Measurements from ENCODE around the gene GAN. TPM values are rescaled to one million over a fixed set of nuclear protein-coding genes. Genes with fewer than 3 reads are reported as not detected.

The GAN gene
- total RNA-seq, 2 experiments from 2014 or later: 4.5 to 4.7 TPM

- Mint-ChIP-seq H3K36me3 (ENCODE audit: low read depth) (no peaks in the 10 kb centered on the region), H3K27ac (no peak overlapping the region), H3K9me3 (no peaks in the 10 kb centered on the region), H3K4me1 (ENCODE audit: low read depth) (no peaks in the 10 kb centered on the region), H3K4me3 (no peak overlapping the region), H3K27me3 (peaks cover 19% of the 10 kb centered on the region)
- Histone ChIP-seq H3K36me3 (ENCODE audit: insufficient read depth, low read length) (no peaks in the 10 kb centered on the region), H3K4me1 (ENCODE audit: insufficient read depth, low read length) (no peaks in the 10 kb centered on the region), H3K27ac (ENCODE audit: low read depth in 1 of 2, low read length in 2 of 2) (no peak overlapping the region), H3K4me3 (ENCODE audit: low read length) (no peak overlapping the region), H3K27me3 (ENCODE audit: control insufficient read depth in 1 of 2, insufficient read depth in 2 of 2, low read length in 2 of 2) (peaks cover 0 to 9% of the 10 kb centered on the region in 2 experiments), H3K9me3 (ENCODE audit: control insufficient read depth in 1 of 2, insufficient read depth in 1 of 2, low read length in 2 of 2) (no peaks in the 10 kb centered on the region)
- CTCF ChIA-PET: no interaction called here
- DNase-seq: no peak
- POLR2A ChIA-PET: no interaction called here
- no peak for TF ChIP-seq CTCF (IDR thresholded peaks at IDR 0.05)
- ATAC-seq (ENCODE audit: poor library complexity): no peak
- intact Hi-C loops (cut with DNase I, micrococcal nuclease): no loop called here
Observed at GRCh38 chr16:81292936-81293335, 21.8 kb upstream of the GAN start.

GRCh38 chr16:81293909-81294802 lies 20.6 kb upstream of the GAN start:
- Histone ChIP-seq H3K36me3 (ENCODE audit: insufficient read depth, low read length) (no peaks in the 10 kb centered on the region), H3K4me1 (ENCODE audit: insufficient read depth, low read length) (no peaks in the 10 kb centered on the region), H3K9me3 (ENCODE audit: control insufficient read depth in 1 of 2, insufficient read depth in 1 of 2, low read length in 2 of 2) (peaks cover 0 to 4% of the 10 kb centered on the region in 2 experiments), H3K4me3 (ENCODE audit: low read length) (no peak overlapping the region), H3K27me3 (ENCODE audit: control insufficient read depth in 1 of 2, insufficient read depth in 2 of 2, low read length in 2 of 2) (peaks cover 0 to 9% of the 10 kb centered on the region in 2 experiments), H3K27ac (ENCODE audit: low read depth in 1 of 2, low read length in 2 of 2) (no peak overlapping the region)
- ChIA-PET CTCF (no interaction called here), POLR2A (no interaction called here)
- DNase-seq: no peak
- intact Hi-C loops (cut with DNase I, micrococcal nuclease): no loop called here
- H3K9me3 Mint-ChIP-seq: no peaks in the 10 kb centered on the region
- H3K4me3 Mint-ChIP-seq: no peak overlapping the region
- no peak overlapping the region for H3K27ac Mint-ChIP-seq
- no peak for ATAC-seq (ENCODE audit: poor library complexity)
- TF ChIP-seq CTCF (IDR thresholded peaks at IDR 0.05): no peak
- no peaks in the 10 kb centered on the region for H3K36me3 Mint-ChIP-seq (ENCODE audit: low read depth)
- H3K27me3 Mint-ChIP-seq: peaks cover 19% of the 10 kb centered on the region
- H3K4me1 Mint-ChIP-seq (ENCODE audit: low read depth): no peaks in the 10 kb centered on the region

- Histone ChIP-seq H3K27me3 (ENCODE audit: control insufficient read depth in 1 of 2, insufficient read depth in 2 of 2, low read length in 2 of 2) (peaks cover 0 to 9% of the 10 kb centered on the region in 2 experiments), H3K9me3 (ENCODE audit: control insufficient read depth in 1 of 2, insufficient read depth in 1 of 2, low read length in 2 of 2) (peaks cover 0 to 4% of the 10 kb centered on the region in 2 experiments), H3K36me3 (ENCODE audit: insufficient read depth, low read length) (no peaks in the 10 kb centered on the region), H3K4me1 (ENCODE audit: insufficient read depth, low read length) (no peaks in the 10 kb centered on the region), H3K27ac (ENCODE audit: low read depth in 1 of 2, low read length in 2 of 2) (no peak overlapping the region), H3K4me3 (ENCODE audit: low read length) (no peak overlapping the region)
- Mint-ChIP-seq H3K4me3 (no peak overlapping the region), H3K36me3 (ENCODE audit: low read depth) (no peaks in the 10 kb centered on the region), H3K9me3 (no peaks in the 10 kb centered on the region), H3K27ac (no peak overlapping the region), H3K27me3 (peaks cover 19% of the 10 kb centered on the region), H3K4me1 (ENCODE audit: low read depth) (no peaks in the 10 kb centered on the region)
- ATAC-seq (ENCODE audit: poor library complexity) (no peak), DNase-seq (no peak)
- ChIA-PET POLR2A (no interaction called here), CTCF (no interaction called here)
- no peak for TF ChIP-seq CTCF (IDR thresholded peaks at IDR 0.05)
- intact Hi-C loops (cut with DNase I, micrococcal nuclease): no loop called here
Observed at GRCh38 chr16:81296631-81297030, 18.1 kb upstream of the GAN start.
